ENCODE data around the gene RUSF1.
"Not testable (repeated sequence)": the region's sequence is repeated elsewhere in the genome, so short reads cannot be mapped to it uniquely, and the experiment has no call there.

Gene RUSF1

DNA sequence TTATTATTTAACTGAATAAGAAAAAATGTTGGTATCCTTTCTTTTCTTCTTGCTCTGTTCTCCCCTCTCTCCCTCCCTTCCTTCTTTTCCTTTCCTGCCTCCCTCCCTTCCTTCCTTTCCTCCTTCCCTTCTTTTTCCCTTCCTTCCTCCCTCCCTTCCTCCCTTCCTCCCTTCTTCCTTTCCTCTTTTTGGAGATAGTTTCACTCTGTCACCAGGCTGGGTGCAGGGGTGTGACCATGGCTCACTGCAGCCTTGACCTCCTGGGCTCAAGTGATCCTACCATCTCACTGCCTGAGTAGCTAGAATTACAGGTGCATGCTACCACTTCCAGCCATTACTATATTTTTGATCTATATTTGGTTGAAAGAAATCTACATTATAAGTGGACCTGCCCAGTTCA, 5.7 kb upstream of the RUSF1 start:
- no peak for DNase-seq

DNA sequence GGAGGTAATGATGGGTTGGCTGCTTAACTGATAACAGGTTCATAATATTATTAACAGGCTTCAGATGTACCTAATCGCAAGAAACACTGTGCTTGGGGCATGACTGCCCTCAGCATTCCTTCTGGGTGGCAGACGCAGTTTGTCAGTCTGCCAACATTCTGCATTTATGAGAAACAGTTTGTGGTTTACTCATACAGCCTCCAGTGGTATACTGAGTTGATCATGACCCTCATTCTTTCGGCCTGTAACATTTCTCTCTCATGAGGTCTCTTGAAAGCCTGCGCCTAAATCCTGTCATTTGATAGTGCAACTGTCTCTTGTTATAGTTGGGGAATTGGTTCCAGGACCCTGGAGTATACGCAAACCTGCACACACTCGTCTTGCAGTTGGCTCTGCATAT, 4.9 kb upstream of the RUSF1 start:
- DNase-seq, result no peak

DNA sequence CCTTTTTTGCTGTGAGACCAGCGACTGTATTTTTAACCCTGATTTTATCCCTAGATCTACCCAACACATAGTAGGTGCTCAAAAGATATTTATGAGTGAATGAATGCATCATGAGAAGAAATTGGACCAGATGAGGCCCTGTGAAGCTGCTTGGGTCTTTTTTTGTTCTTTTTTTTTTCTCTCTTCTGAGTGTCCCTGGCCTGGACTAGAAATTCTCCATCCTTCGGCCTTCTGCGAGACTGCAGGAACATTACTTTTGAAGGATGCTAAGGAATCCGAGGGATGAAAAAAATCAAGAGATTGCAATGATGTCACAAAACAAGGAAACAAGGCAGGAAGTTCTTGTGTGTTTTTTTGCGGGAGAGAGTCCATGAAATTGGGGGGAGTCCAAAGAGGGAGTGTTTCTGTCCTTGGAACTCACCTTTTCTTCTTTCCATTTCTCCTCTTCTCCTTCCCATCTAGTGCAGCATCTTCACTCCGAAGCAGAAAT, 560 bp upstream of the RUSF1 start:
- DNase-seq, result no peak

DNA sequence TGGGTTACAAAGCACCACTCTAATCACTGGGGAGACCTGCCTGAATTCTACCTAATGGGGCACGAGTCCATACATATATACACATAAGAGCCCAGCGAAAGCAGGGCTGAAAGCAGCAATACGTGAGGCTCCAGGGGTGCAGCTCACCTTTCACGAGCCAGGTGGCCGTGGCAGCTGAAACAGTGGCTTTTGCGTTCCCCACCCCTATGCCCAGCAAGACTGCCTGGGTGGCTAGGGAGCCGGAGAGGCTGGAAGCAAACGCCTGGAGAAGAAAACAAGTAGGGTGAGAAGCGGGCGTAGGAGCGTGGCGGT, 618 bp downstream of the RUSF1 start:
- DNase-seq, result no peak

DNA sequence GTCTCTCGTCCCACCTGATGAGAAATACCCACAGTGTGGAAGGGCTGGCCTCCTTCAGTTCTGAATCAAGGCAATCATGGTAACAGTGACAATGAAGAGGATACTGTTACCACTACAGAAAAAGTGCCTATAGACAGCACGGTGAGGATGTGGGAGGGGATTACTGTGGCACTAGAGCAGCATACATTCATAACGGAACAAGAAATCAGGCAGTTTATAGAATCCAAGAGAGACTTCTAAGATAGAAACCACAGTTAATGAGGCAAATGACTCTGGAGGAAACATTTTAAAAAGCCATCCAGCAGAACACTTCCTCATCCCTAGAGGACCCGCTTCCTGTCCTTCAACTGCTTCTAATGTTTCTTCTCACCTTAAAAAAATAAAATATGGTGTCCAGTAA, 2.7 kb downstream of the RUSF1 start:
- DNase-seq, result no peak

DNA sequence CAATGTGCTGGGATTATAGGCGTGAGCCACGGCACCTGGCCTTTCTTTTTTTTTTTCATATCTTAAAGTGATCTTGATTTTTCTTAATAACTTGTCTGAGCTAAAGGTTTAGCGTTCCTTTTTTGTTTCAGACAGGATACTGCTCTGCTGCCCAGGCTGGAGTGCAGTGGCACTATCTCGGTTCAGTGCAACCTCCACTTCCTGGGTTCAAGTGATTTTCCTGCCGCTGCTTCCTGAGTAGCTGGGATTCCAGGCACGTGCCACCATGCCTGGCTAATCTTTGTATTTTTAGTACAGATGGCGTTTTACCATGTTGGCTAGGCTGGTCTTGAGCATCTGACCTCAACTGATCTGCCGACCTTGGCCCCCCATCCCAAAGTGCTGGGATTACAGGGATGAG, 4.0 kb downstream of the RUSF1 start:
- DNase-seq, result no peak

DNA sequence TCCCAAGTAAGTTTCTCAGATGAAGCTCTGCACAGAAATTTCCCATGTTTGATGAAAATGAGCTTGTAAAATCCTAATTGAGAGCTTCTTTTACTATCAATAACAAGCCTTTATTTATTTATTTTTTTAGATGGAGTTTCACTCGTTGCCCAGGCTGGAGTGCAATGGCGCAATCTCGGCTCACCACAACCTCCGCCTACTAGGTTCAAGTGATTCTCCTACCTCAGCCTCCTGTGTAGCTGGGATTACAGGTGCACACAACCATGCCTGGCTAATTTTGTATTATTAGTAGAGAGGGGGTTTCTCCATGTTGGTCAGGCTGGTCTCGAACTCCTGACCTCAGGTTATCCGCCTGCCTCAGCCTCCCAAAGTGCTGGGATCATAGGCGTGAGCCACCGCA, 4.6 kb downstream of the RUSF1 start:
- DNase-seq, result not testable (repeated sequence)

DNA sequence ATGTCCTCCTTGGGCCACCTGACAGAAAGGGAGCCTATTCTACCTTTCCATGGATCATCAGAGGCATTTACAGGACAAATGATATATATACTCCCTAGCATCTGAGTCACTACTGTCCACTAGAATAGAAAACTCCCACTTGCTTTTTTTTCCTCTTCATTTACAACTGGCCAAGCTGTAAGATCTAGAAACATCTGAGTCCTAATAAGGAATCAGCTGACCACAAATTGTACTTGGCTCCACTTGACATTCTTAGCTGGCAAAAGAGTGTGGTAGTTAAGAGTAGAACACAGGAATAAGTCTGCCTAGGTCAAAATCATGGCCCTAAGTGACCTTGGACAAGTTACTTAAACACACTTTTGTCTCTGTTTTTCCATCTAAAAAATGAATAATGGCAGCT, 5.2 kb downstream of the RUSF1 start:
- no peak for DNase-seq

DNA sequence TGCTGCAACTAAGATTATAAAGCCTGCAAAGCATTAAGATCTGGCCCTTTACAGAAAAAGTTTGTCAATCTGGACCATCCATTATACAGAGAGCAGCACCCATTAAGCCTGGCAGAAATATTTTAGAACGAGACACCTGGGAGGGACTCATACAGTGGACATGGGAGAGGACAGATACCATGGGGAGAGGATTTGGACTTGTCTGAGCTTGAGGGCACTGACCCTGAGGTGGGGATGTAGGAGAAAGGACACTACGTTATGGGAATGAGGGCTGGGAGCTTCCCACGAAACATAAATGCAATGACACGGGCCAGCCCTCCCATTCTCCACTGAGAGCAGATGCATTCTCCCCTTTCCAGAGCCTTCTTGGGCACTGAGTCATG, 6.2 kb downstream of the RUSF1 start:
- DNase-seq, result no peak

DNA sequence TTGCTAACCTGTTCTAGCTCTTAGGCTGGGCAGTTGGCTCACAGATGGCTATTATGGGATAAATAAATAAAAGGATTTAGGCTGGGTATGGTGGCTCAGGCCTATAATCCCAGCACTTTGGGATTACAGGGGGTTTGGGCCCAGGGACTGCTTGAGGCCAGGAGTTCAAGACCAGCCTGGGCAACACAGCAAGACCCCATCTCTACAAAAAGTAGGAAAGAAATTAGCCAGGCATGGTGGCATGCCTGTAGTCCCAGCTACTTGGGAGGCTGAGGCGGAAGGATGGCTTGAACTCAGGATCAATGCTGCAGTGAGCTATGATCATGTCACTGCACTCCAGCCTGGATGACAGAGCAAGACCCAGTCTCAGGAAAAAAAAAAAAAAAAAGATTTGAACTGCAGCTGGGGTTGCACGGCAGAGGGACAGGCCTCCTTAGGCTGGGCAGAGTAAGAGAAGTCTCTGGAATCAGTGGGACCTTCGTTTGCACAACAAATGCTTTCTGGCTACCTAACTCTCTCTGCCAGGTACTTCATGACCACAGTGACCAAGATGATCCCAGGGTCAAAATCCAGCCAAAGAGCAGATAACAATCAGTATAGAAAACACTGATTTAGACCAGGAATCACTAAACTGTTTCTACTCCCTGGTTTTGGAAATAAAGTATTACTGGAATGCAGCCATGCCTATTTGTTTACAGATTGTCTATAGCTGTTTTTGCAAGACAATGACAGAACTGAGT, 6.8 kb downstream of the RUSF1 start:
- DNase-seq, result no peak

DNA sequence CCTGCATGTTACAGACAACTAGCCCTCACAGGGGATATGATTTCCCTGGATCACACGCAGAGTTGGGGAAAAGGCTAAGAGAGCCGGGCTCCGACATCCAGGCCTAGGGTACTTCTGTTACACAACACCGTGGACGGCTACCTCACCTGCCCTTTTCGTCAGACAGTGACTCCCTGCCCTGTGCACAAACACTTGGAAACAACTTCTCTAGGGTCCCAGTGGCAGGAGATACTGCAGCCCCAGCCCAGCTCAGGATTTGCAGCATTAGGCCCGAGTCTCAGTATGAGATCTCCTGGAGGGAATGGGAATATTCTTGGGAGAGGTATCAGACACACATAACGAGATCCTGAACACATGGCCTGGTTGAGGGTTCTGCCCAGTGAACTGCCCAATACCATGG, 8.3 kb downstream of the RUSF1 start:
- no peak for DNase-seq

DNA sequence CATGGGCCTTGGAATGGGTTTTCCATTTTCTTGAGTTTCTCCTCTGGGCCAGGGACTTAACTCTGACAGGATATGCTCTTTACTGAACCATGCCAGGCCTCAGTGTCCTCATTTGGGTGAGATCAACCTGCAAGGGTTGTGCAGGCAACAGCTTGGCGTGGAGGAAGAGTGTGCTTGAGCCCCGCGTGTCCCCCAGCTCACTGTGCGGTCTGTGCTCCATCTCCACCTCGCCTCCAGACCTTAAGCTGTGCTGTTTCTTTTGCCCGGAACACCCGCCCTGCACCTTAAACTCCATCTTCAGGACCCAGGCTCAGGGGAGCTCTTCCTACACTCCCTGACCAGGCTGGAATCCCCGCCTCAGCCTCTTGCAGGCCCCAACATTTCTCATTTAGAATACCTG, 9.7 kb downstream of the RUSF1 start:
- no peak for DNase-seq

DNA sequence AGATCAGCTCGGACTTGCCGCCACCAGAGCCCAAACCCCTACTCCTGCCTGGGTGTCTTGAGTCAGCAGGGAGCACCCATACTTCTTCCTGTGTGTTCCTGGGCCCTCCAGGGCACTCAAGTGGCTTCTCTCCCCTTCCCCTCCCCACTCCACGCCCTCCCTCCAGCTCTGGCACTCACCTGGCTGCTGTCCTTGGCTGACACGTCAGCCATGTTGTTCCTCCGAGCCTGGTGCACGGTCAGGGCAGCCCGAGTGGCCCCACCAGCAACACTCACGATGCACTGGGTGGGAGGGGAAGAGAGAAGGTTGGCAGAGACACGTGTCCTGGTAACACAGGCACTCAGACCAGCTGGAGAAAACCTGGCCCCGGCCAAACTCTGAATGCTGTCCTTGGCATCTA, 11.5 kb downstream of the RUSF1 start:
- no peak for DNase-seq

DNA sequence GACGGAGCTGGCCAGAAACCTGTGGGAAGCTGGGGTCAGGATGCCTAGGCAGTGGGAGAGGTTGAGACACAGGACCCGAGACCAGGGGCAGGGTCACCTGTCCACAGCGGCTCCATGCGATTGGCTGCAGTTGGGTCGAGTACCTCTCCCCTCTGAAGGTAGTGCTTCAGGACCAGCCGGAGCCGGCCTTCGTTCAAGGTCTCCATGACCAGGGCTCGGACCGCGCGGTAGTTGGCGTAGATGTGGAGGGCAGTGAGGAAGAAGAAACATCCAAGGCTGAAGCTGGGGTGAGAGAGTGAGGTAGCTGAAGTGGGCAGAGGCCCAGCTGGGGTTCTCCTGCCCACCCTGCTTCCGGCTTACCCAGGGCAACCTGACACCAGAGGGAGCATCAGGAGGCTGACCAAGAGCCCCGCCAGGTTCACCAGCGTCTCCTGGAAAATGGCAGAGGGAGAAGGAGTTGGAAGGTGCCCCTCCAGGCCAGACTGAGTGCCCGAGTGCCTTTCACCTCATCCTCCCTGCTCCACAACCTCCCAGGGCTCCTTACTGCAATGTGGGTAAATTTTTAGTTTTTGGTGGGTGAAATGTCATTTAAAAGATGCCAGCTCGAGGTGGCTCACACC, 14.6 kb downstream of the RUSF1 start:
- DNase-seq, result no peak

DNA sequence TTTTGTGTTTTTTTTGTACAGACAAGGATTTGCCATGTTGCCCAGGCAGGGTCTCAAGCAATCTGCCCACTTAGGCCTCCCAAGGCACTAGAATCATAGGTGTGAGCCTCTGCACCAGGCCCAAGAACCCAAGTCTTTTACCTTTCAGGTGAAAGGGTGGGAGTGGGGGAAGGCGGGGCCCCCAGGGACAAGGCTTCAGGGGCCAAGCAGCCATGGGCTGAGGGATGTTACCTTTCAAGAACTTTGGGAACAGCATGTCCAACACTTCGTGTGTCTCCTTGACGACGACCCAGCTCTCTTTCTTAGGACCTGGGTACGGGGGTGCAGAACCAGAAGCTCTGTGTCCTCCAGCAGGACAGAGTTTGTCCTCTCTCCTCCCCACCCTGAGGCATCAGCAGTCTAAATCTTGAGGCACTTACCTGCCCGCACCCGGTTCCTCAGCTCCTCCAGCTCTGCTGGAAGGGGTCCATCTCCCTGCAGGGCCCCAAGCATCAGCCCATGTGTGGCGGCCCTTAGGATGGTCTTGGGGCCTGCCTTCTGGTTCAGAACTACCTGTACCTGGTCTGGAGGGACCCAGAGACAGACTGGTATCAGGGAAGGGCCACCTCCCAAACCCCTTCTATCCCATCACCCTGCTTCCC, 16.3 kb downstream of the RUSF1 start:
- no peak for DNase-seq

DNA sequence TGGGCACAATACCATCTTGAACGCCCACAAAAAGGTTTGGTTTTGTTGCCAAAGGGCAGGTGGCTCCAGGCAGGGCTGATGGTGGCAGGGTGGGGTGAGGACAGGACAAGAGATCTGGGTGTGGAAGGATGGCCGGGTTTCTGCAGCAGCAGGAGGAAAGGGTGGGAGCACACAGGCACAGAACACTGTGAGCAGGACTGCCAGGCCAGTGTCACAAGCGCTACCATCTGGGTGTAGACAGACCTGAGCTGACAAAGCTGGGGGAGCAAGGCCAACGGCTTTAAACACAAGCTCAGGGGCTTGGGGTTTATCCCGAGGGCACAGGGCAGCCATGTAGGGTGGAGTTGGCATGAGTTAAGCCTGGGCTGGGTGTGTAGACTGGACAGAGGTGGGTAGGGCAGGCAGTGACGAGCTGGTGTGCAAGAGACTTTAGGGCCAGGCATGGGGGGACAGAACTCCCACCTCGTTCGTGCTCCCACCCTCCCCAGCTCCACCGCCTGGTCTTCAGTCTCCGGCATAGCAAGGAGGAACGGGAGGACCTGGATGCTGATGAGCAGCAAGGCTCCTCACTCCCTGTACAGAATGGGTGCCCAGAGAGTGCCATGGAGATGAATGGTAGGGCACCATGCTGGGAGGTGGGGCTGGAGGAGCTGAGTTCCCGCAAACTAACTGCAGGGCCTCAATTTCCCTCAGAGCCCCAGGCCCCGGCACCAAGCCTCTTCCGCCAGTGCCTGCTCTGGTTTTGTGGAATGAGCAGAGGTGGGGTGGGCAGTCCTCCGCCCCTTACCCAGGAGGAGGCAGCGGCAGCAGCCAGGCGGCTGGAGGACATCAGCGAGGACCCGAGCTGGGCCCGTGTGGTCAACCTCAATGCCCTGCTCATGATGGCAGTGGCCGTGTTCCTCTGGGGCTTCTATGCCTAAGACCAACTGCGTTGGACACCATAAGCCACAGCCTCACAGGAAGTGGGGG, 18.3 kb downstream of the RUSF1 start:
- no peak for DNase-seq

DNA sequence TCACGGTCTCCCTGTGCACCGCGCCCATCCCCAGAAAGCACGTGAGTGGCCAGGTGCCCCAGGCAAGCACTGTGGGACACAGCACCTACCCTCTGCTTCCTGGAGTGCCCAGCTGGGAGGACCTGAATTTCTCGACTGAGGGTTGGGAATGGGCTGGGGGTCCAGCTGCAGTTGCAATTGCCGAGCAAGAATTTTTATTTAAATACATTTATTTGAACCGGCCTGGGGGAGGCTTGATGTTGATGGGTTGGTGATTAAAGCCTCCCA, 19.0 kb downstream of the RUSF1 start:
- DNase-seq, result no peak

DNA sequence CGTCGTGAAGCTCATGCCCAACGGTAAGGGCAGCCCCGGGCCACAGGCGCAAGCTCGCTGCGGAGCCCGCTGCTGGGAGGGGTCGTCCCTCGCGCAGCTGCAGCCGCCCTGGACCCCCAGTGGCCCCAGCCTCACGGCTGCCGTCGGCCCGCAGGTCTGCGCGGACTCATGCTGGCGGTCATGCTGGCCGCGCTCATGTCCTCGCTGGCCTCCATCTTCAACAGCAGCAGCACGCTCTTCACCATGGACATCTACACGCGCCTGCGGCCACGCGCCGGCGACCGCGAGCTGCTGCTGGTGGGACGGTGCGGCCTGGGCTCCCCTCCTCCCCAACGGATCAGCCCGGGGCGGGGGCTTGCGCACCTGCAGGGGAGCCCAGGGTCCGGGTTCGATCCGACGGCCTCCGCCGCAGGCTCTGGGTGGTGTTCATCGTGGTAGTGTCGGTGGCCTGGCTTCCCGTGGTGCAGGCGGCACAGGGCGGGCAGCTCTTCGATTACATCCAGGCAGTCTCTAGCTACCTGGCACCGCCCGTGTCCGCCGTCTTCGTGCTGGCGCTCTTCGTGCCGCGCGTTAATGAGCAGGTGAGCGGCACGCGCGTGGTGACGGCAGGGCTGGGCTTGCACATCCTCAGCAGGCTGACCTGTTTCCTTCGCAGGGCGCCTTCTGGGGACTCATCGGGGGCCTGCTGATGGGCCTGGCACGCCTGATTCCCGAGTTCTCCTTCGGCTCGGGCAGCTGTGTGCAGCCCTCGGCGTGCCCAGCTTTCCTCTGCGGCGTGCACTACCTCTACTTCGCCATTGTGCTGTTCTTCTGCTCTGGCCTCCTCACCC, 19.5 kb downstream of the RUSF1 start:
- DNase-seq, result no peak

DNA sequence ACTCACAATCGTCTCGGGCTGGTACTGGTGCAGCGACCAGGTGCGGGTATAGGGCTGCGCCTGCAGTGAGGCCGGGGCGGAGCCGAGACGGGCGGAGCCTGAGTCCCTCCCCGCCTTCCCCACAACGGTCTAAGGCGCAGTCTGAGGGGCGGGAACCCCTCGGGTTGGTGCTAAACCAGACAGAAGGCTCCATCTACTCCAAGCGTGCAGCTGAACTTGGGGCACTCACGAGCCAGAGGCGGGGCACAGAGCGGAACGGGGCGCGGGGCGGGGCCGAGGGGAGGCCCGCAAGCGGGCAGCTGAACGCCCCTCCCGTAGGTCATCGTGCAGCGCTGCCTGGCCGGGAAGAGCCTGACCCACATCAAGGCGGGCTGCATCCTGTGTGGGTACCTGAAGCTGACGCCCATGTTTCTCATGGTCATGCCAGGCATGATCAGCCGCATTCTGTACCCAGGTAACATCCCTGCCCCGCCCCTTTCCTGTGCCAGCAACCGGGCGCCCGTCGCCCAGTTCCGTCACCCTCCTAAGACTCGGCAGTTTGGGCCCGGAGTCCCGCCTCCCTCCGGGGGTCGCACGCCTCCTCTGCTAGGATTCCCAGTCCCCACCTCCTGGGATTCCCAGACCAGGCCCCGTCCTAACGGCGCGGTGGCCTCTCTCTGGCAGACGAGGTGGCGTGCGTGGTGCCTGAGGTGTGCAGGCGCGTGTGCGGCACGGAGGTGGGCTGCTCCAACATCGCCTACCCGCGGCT, 20.3 kb downstream of the RUSF1 start:
- DNase-seq, result peak; percentile 84

DNA sequence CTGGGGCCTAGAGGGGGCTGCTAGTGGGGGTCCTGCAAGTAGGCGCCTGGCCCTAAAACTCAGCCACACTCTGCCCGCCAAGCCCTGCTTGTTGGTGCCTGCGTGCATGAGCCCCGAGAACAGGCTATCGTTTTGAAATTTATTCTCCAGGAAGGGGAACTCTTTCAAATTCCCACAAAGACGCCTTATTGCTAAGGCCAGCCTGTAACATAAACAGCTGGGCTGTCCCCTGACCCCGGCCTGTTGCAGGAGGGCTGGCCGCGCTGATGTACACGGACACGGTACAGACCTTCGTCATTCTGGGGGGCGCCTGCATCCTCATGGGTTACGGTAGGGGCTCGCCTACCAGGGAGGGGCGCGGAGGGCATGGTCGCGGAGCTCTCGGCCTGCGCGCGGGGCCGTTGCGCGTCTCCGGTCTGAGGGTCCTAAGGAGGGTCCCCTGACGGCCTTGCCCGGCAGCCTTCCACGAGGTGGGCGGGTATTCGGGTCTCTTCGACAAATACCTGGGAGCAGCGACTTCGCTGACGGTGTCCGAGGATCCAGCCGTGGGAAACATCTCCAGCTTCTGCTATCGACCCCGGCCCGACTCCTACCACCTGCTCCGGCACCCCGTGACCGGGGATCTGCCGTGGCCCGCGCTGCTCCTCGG, 21.0 kb downstream of the RUSF1 start:
- no peak for DNase-seq

DNA sequence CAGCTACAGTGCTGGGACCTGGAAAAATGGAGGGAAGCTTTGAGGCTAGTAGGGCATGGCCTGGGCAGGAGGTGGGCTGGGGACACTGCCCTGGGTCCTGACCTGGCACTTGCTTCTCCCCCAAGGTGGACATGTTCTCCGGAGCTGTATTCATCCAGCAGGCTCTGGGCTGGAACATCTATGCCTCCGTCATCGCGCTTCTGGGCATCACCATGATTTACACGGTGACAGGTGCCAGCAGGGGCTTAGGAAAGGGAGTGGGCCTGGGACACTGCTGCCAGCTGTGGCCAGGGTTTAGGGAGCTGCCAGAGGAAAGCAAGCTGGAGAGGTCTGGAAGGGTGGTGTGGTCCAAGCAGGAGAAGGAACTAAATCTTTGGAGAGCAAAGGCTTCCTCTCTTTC, 22.1 kb downstream of the RUSF1 start:
- DNase-seq, result no peak

All from 8988T (cell line).